ENCODE data around the gene EML4.

The EML4 gene

DNA sequence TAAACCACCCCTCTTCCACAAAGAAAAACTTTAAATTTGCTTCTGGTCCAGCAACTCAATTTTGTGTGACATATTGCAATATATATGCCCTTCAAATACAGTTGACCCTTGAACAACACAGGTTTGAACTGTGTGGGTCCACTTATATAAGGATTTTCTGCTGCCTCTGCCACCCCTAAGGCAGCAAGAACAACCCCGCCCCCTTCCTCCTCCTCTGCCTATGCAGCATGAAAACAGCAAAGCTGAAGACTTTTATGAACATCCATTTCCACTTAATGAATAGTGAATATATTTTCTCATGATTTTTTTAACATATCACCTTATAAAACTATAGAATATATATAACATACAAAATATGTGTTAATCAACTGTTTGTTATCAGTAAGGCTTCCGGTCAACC is 58.3 kb downstream of the EML4 start:
- no peak for DNase-seq

- no peak for DNase-seq
Observed at GRCh38 chr2:42228101-42228500, 58.9 kb downstream of the EML4 start.

DNA sequence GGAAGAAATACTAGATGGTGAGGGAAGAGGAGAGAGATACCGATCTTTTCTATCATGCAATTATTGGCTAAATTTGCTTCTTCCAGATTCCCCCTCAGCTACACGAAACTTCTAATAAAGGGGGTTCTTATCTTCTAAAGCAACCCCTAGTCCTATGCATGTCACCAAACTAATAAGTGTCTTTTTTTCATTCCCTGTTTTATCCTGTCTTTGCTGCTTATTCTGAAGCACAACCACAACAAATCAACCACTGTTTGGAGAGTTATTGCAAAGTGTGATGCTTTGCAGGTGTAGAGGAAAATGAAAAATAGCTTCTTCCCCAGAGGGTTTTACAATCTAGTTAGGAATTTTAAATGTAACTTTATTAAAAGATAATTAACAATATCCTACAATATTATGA is 60.8 kb downstream of the EML4 start:
- no peak for DNase-seq

DNA sequence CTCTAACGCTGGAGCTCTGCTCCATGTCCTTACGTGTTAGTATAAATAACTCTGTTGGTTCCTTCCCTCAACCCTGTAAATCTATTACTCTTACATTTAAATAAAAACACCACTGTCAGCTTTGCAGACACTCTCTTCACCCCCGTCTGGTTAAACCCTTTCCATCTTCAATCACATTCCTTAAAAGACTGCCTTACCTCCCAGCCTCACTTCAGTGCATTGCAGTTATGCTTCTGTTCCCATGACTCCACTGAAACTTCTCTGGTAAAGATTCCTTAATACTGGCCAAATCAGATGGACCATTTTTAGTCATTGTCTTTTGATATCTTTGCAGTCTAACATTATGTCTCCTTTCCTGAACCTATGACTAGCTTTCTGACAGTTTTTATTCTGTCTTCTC is 61.7 kb downstream of the EML4 start:
- no peak for DNase-seq

GRCh38 chr2:42232024-42232423 is 62.9 kb downstream of the EML4 start:
- no peak for DNase-seq

DNA sequence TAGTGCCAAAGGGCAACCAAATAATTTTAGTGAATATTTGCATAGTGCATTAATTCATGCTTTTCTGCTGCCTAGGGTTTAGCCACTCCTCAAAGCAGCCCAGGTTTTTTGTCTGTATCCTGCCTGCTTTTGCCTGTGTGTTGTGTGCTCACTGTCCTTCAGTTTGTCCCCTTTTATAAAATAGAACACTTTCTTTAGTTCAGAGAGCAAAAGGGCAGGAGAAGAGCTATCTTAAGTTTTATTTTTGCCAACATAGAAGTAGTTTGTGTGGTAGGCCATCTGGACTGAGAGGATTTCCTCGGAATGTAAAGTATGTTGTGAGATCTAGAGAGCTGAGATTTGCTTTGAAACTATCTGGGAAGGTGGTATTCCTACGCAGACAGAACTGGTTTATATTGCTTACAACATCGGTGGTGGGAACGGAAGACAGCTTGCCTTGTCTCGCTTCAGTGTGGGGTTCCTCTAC is 64.9 kb downstream of the EML4 start:
- DNase-seq = no peak

DNA sequence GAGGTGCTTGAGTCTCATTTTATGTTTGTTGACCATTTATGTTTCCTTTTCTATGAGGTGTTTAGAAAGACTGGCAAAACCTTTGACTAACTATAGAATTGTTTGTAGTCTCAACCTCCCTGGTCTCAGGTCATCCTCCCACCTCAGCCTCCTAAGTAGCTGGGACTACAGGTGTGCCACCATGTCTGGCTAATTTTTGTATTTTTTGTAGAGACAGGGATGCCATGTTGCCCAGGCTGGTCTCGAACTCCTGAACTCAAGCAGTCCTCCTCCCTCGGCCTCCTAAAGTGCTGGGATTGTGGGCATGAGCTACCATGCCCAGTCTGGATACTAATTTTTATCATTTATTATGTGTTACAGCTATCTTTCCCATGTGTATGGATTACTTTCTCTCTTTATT is 67.8 kb downstream of the EML4 start:
- no peak for DNase-seq

DNA sequence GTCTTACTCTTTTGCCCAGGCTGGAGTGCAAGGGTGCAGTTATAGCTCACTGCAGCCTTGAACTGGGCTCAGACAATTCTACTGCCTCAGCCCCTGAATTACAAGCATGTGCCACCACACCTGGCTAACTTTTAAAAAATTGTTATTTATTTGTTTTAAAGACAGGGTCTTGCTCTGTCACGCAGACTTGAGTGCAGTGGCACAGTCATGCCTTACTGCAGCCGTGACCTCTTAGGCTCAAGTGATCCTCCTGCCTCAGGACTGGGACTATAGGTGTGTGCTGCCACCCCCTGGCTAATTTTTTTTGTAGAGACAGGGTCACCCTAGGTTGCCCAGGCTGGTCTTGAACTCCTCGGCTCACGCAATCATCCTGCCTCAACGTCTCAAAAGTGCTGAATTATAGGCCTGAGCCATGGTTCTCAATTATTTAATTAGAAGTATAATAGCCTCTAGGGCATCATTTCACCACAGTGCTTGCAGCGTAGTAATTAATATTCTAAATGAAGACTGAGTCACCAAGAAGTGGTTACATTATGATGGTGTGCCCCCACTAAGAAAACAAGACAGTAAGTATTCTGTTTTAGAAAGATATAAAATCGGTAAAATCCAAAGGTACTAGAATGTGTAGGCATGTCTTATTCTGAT is 69.6 kb downstream of the EML4 start:
- peak; percentile 18 to 35 for DNase-seq

DNA sequence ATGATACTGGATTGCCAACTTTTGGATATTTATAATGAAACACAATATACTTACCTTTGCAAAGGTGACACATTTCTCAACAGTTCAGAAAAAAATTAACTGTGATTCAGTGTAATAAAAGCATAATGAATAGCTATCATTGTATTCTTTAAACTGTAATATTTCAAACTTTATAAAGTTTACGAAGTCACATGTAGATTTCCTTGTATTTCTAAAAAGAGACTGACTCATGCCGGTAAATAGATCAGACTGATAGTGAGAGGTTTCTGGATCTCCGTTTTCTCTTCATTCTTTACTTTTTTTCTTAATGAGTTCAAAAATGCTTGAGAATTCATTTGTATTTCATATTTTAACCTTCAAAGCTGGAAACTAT is 70.1 kb downstream of the EML4 start:
- no peak for DNase-seq

DNA sequence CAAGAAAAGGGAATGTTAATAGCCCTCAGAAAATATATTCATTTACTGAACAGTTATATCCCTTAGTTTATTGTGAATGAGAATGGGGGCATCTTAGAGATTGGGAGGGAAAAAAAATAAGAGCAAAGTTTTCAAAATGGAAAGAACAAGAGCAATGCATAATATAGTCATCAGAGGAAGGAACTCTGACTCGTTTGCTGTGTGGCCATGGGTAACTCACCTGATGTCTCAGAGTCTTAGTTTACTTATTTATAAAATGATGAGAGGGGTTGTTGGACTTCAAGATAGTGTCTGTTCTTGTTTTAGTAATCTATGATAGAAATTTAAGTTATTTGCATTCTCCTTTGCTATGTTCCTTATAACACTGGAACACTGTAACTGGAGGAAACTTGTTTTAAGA is 70.7 kb downstream of the EML4 start:
- DNase-seq = no peak

GRCh38 chr2:42241517-42241916 is 72.4 kb downstream of the EML4 start:
- DNase-seq = no peak

GRCh38 chr2:42243297-42243696 is 74.1 kb downstream of the EML4 start:
- DNase-seq = no peak

GRCh38 chr2:42244520-42244919 is 75.4 kb downstream of the EML4 start:
- DNase-seq = no peak

DNA sequence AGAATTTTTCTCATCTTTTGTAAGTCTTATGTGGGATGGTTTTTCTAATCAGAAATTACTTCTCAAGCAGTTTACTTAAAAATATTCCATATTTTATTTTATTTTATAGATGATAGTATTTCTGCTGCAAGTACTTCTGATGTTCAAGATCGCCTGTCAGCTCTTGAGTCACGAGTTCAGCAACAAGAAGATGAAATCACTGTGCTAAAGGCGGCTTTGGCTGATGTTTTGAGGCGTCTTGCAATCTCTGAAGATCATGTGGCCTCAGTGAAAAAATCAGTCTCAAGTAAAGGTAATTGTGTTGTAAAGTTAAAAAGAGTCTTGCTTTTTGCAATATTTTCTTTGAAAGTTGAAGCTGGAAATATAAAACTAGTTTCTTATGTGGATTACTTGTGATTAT is 76.2 kb downstream of the EML4 start:
- DNase-seq = no peak

- DNase-seq = no peak
Observed at GRCh38 chr2:42246562-42246961, 77.4 kb downstream of the EML4 start.

GRCh38 chr2:42248846-42249245 is 79.7 kb downstream of the EML4 start:
- DNase-seq = no peak

DNA sequence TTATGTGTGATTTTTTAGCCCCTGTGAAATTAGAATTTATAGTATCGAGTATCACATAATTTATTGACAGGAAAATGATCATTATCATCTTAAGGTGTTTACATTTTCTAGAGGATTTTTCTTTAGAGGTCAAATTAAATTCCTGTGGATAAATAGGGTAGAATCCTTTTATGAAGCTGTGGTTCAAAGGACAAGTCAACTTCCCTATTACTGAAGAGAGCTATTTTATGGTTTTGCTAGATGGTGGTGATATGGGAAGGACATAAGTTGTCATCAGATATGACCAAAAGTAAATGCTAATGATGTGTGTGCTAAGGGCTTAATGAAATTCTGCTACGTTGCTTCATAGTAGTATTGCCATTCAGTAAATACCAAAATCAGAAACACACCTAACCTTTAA is 80.1 kb downstream of the EML4 start:
- no peak for DNase-seq

DNA sequence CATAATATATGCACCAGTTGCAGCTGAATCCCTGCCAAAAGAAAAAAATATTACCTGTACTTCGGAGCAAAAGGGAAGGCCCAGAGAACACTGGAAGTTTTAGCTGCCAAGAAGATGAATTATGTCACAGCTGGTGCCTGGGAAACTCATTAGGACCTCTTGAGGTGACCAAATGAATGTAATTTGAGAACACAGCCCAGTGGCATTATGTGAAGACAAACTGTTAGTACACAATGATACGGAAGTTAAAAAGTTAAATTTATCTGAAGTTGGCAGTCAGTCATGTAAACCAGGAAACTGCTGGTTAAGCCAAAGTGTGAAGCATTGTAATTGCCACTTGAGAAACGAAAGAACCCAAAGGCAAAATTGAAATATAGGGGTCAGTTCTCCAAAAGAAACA is 80.7 kb downstream of the EML4 start:
- DNase-seq = no peak

DNA sequence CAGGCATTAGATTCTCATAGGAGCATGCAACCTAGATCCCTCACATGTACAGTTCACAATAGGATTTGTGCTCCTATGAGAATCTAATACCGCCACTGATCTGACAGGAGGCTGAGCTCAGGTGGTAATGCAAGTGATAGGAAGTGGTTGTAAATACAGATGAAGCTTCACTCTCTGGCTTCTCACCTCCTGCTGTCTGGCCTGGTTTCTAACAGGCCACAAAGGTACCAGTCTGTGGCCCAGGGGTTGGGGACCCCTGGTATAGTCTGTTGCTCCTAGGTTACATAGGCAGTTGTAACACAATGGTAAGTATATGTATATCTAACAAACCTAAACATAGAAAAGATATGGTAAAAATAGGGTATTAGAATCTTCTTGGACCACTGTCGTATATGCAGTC is 81.8 kb downstream of the EML4 start:
- DNase-seq = no peak

- no peak for DNase-seq
Observed at GRCh38 chr2:42252464-42252863, 83.3 kb downstream of the EML4 start.

DNA sequence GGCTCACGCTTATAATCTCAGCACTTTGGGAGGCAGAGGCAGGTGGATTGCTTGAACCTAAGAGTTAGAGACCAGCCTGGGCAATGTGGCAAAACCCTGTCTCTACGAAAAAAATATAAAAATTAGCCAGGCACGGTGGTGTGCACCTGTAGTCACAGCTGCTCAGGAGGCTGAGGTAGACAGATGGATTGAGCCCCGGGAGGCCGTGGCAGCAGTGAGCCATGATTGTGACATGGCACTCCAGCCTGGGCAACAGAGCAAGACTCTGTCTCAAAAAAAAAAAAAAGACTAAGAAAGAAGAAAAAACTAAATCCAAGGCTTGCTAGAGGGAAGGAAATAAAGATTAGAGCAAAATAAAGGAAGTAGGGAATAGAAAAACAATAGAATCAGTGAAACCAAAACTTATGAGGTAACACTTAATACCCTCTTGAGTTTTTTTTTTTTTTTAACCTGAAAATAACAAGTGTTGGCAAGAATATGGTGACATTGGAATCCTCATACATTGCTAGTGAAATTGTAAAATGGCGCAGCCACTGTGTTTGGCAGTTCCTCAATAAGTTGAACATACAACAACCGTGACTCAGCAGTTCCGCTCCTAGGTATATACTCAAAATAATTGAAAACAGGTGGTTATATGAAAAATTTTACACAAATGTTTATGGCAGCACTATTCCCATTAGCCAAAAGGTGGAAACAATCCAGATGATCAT is 85.2 kb downstream of the EML4 start:
- DNase-seq = no peak

DNA sequence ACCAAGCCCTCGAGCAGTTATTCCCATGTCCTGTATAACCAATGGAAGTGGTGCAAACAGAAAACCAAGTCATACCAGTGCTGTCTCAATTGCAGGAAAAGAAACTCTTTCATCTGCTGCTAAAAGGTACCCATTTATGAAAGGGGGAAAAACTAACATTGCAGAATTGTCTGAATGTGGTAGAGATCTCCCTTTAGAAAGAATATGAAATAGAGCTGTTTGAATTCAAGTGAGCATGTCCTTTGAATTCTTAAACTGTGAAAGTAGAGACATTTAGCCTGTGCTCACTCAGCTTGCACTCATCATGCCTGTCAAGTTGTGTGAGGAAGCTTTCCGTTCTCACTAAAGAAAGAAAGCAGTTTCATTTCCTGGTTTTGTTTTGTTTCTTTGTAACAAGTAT is 87.4 kb downstream of the EML4 start:
- no peak for DNase-seq

GRCh38 chr2:42261518-42262195 is 92.5 kb downstream of the EML4 start:
- DNase-seq = no peak

DNA sequence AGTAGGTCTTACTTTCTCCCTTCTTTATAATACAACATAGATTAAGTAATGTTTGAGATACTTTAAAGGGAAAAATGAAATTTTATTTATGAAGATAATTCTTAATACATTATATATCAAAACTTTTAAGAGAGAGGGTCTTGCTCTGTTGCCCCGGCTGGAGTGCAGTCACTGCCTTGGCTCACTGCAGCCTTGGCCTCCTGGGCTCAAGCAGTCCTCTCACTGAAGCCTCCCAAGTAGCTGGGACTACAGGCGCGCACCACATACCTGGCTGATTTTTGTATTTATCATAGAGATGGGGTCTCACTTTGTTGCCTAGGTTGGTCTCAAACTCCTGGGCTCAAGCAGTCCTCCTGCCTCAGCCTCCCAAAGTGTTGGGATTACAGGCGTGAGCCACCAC is 97.1 kb downstream of the EML4 start:
- DNase-seq = no peak

Measured in AML-193 (cell line).